DMS53 (cell line): Measurements from ENCODE around the gene DLG2.
"Not testable (repeated sequence)": the region's sequence is repeated elsewhere in the genome, so short reads cannot be mapped to it uniquely, and the experiment has no call there.

Experiments used
- DNase-seq: peaks from one replicate; lab custom pipeline; 2025; lab: John Stamatoyannopoulos, UW

The DLG2 gene

DNA sequence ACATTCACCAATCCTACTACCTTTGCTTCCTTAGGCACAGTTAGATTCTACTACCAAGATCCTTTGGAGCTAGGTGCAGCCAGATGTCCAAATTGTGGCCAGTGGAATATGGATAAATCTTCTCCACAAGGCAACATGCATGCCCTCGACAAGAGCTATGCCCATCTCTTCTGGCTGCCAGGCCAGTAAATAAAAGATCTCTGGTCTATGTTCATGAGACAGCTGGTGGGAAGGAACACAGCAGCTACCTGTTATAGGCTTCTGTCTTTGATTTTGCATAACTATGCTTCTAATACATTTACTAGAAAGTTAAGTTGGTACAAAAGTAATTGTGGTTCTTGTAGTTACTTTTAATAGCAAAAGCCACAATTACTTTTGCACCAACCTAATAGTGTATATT is 182.7 kb downstream of the DLG2 start:
- DNase-seq: no peak

DNA sequence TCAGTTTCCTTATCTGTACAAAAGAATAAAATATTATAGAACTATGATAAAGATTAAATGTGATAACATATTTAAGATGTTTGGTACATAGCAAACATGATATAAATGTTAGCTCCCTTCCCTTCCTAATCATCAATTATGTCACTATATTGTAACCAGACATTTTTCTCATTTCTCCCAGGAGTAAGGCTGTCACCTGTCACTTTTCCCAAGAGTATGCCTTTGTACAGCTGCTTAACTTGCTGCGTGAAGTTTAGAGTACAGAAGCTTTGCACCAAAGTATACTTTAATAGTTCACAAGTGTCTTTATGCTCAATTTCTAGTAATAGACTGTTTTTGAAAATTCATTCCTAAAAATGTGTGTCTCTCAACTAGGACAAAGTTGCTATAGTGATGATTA is 186.9 kb downstream of the DLG2 start:
- DNase-seq: no peak

DNA sequence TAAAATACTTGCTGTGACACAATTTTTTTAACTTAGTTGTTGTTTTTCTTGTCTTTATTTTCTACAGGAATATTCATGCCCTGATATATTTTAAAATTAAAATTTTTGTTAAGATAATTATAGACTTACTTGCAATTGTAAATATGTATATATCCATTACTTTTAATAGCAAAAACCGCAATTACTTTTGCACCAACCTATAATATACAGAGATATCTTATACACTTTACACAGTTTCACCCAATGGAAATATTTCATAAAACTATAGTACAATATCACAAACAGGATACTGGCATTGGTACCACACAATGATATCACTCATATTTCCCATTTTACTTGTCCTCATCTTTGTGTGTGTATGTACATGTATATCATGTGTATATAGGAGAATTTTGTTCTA is 188.8 kb downstream of the DLG2 start:
- DNase-seq: no peak

GRCh38 chr11:85431319-85431718 is 195.8 kb downstream of the DLG2 start:
- no peak for DNase-seq

DNA sequence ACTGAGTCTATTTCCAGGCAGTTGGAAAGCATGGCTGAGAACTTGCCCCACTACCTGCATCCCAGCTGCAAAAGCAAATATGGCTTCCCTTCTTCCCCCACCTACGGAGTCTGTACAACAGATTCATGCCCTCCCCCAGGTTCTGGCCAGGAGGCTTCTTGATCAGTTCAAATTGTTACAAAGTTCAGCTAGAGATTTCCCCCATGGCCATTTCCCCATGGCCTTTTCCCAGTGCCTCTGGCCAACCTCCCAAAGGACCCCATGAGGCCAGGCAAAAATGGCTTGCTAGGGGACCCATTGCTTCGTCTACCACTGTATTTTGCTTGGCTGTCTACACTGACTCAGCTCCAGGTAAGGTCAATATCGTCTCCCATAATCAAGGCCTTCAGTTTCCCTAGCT is 203.3 kb downstream of the DLG2 start:
- DNase-seq: no peak

- peak; percentile 48 for DNase-seq
These were observed 203.8 kb downstream of the DLG2 start for GRCh38 chr11:85423316-85423715.

DNA sequence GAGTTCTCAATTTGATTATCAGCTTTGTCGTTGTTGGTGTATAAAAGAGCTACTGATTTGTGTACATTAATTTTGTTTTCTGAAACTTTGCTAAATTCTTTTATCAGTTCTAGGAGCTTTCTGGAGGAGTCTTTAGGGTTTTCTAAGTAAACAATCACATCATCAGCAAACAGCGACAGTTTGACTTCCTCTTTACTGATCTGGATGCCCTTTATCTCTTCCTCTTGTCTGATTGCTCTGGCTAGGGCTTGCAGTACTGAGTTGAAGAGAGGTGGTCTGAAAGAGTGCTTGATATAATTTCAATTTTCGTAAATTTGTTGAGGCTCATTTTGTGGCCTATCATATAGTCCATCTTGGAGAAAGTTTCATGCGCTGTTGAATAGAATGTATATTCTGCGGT is 213.0 kb downstream of the DLG2 start:
- DNase-seq: no peak

DNA sequence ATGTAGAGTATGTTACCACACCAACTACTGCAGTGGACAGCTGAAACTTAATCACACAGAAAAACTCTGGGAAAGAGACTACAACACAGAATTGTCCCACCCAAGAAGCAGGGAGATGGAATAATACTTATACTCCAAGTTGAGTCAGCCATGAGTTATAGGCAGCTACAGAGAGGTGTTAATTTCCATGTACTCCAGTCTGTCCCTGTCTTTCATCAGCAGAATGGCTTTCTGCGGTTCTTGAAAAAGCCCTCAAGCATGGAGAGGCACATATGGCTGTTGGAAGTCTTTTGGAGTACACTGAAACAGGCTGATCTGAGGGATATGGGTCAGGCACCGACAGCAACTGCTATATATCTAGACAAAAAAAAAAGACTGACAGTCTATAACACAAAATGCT is 219.5 kb downstream of the DLG2 start:
- peak; percentile 96 for DNase-seq

DNA sequence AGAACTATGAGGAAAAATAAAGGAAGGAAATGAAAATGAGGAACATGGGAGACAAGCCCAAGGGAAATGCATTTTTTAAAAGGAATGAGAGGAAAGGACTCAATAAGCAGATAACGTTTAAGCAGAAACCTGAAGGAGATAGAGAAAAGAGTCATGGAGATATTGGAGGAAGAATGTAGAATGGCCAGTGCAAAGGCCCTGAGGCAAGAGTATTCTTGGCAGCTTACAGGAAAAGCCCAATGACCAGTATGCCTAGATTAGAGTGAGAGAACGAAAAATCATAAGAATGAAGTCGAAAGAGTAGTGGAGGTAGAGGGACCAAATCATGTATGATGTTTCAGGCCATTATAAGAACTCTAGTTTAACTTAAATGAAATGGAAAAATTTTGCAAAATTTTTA is 220.3 kb downstream of the DLG2 start:
- no peak for DNase-seq

DNA sequence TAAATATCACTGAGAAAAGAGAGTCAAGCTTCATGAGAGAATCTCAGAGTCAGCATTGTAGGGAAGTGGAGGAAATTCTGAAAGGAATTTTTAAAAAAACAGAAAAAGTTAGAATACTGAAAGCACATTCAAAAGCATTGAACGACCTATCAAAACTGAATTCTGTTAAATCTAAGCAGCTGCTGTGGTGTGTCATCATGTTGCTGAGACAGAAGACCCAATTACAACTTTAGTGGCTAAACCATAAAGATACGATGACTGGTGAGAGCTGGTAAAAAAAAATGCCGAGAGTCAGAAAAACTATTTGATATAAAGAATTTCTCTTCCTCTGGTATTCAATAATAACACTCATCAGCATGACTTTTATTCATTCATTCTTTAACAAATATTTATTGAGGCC is 220.8 kb downstream of the DLG2 start:
- no peak for DNase-seq

GRCh38 chr11:85395515-85396055 is 231.6 kb downstream of the DLG2 start:
- peak; percentile 79 for DNase-seq

GRCh38 chr11:85394283-85394682 is 232.9 kb downstream of the DLG2 start:
- DNase-seq: peak; percentile 58

DNA sequence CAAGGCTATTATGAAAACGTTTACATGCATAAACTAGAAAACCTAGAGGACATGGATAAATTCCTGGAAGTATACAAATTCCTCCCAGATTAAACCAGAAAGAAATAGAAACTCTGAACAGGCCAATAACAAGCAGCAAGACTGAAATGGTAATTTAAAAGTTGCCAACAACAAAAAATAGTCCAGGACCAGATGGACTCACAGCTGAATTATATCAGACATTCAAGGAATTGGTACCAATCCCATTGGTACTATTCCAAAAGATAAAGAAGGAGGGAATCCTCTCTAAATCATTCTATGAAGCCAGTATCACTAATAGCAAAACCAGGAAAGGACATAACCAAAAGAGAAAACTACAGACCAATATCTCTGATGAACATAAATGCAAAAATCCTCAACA is 236.0 kb downstream of the DLG2 start:
- DNase-seq: no peak

DNA sequence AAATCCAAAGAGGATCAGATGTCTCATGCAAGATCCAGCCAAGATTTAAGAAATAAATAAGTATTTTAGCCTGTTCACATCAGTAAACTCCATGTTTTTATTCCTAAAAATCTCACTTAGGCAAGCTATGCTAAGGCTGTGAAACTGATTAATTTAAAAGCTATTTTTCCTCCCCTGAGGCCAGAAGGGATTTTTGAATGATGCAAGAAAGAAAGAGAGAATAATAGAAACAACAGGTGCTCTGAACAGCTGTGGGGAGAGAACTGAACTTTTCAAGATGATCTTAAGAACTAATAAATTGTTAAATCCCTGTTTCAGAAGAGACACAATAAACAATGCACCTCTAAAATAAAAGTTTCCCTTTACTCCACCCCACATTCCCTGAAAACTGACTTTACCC is 241.6 kb downstream of the DLG2 start:
- no peak for DNase-seq

DNA sequence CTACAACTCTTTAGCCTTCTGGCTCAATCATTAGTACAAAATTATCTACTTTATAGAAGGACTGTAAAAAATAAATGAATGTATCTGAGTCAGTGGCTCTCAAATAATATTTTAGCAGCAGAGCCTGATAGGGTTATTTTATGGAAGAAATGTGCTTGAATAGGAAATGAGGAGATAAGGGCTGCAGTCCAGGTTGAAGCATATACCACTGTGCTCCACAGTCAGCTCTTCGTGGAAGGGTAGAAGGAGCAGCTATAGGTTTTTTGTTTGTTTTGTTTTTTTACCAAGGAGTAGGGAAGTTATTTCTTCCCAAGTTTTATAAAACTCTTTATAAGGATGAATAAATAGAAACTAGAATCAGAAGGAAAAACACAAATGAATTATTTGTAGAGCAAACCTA is 242.0 kb downstream of the DLG2 start:
- DNase-seq: peak; percentile 24

GRCh38 chr11:85379066-85379465 is 248.1 kb downstream of the DLG2 start:
- DNase-seq: no peak

- DNase-seq: no peak
These were observed 249.2 kb downstream of the DLG2 start for GRCh38 chr11:85377901-85378300.

DNA sequence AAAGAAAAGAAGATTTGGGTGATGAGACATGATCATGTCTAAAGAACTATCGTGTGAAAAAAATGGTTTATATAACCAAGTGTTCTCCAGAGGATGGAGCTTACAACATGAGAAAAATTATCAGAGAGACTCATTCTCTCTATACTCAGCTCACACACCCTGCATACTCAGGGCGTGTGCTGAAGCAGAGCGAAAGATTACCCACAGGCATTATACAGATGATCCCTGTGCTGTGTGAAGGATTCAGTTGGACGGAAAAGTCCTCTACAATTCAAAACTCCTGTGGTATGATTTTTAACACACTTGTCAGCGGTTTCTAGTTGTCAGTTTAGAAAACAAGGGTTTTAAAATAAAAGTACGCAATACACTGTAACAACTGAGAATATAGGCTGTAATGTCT is 267.3 kb downstream of the DLG2 start:
- DNase-seq: no peak

DNA sequence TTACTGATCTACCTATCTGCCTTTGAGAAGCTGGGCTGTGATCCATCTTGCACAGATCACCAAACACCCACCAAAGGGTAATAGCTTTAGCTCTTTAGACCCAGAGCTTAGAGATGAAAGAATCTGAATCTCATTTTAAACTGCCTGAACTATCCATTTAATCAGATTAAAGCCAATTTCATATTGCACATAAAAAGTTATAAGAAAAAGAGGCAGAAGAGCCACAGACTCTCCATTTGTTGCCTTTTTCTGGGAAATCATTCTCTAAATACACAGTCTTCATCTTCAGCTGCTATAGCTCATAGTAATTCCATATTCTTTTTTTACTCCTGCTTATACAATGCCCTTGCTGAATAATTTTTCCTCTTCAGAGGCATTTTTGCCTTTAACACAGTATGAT is 271.2 kb downstream of the DLG2 start:
- no peak for DNase-seq

DNA sequence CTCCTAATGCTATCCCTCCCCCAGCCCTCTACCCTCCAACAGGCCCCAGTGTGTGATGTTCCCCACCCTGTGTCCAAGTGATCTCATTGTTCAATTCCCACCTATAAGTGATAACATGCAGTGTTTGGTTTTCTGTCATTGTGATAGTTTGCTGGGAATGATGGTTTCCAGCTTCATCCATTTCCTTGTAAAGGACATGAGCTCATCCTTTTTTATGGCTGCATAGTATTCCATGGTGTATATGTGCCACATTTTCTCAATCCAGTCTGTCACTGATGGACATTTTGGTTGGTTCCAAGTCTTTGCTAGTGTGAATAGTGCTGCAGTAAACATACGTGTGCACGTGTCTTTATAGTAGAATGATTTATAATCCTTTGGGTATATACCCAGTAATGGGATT is 277.6 kb downstream of the DLG2 start:
- DNase-seq: not testable (repeated sequence)

DNA sequence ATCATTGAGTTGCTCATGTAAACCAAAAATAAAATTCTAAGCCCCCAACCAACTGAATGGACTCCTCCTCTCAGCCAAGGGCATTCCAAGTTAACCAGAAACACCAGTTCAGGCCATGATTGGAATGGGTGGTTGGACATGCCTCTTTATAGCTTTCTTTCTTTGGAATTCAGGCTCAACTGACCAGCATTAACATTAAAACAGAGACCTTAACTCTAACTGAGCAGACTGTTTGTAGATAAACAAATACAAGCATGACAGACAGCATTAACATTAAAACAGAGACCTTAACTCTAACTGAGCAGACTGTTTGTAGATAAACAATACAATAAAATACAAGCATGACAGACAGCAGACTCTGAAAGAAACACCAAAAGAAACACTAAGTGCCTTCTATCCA is 278.2 kb downstream of the DLG2 start:
- no peak for DNase-seq

- no peak for DNase-seq
These were observed 279.9 kb downstream of the DLG2 start for GRCh38 chr11:85347291-85347690.

GRCh38 chr11:85346484-85346883 is 280.7 kb downstream of the DLG2 start:
- DNase-seq: no peak

GRCh38 chr11:85340846-85341245 is 286.3 kb downstream of the DLG2 start:
- DNase-seq: not testable (repeated sequence)

DNA sequence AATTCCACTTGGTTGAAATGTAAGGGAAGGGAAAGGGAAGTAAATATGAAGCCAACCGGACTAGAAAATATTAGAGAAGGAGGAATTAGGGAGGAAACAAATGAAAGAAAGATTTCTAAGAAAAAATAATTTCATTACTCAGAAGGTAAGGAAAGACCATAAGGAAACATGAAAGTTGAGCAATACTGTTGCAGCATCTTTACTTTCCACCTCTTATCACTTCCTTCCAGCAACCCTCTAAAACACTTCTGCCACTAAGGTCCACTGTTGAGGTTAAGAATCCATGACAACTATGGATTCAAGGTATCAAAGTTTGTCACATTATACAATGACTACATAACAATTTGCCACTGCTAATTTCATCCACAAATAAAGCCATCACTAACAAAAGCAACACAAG is 308.6 kb downstream of the DLG2 start:
- DNase-seq: peak; percentile 51
